IMR-90 (cell line): ENCODE results near the gene SYMPK. TPM values are rescaled to one million over a fixed set of nuclear protein-coding genes. Genes with fewer than 3 reads are reported as not detected.

Experiments used
- ELK1 ChIP-seq: fragments of 150-350 bp; IDR thresholded peaks from 2 replicates; pipeline ENCODE4 v1.6.1; 2016; ENCODE audit warnings: low read depth, mild to moderate bottlenecking, low read length, moderate library complexity, borderline replicate concordance
- polyA plus RNA-seq, 3 experiments: library from polyadenylated mRNA; depleted of rRNA; stranded (reverse); fragments of >200 nt; gene quantifications; 2 replicates each; pipeline ENCODE4 v1.2.3, GENCODE V29; 2012; ENCODE audit warnings: low replicate concordance in 1 of 3
- total RNA-seq: library from RNA; depleted of rRNA; stranded (reverse); fragments of >200 nt; gene quantifications from 2 replicates; pipeline ENCODE4 v1.2.3, GENCODE V29; 2012

Gene SYMPK
- total and polyA plus RNA-seq, 2 of the 4 experiments (the other 2 are of a cell fraction) = 35.3 to 71.5 TPM

- no peak for TF ChIP-seq ELK1
Observed at GRCh38 chr19:45886427-45887199, 23.7 kb upstream of the SYMPK start (continued).
